Suppressor macrophage treated with lipopolysaccharide for 4 hours (primary cell): ENCODE data around the gene ME2.
"Not testable (repeated sequence)": the region's sequence is repeated elsewhere in the genome, so short reads cannot be mapped to it uniquely, and the experiment has no call there.

Source experiments
- DNase-seq: peaks from one replicate; pipeline ENCODE4 v3.0.0-alpha.2; 2020

The ME2 gene

GRCh38 chr18:50982086-50982801 is 103.3 kb downstream of the ME2 start:
- DNase-seq, result no peak

GRCh38 chr18:50982802-50983179 is 103.9 kb downstream of the ME2 start:
- DNase-seq, result no peak

- DNase-seq, result no peak
These were observed 107.6 kb downstream of the ME2 start for GRCh38 chr18:50986360-50987087.

- no peak for DNase-seq
These were observed 108.3 kb downstream of the ME2 start for GRCh38 chr18:50987261-50987660.

- no peak for DNase-seq
These were observed 110.8 kb downstream of the ME2 start for GRCh38 chr18:50989711-50990110.

GRCh38 chr18:50992351-50992762 is 113.4 kb downstream of the ME2 start:
- DNase-seq, result no peak

GRCh38 chr18:50994031-50994430 is 115.1 kb downstream of the ME2 start:
- DNase-seq, result no peak

- DNase-seq, result not testable (repeated sequence)
These were observed 124.3 kb downstream of the ME2 start for GRCh38 chr18:51003174-51003573.
